ENCODE data around the gene GPR101. TPM values are rescaled to one million over a fixed set of nuclear protein-coding genes. Genes with fewer than 3 reads are reported as not detected.
A peak's percentile ranks its signal among the peaks of the same experiment; 100 is the strongest.

Gene GPR101
- total and polyA plus RNA-seq, 12 donors, result not detected

GRCh38 chrX:137051978-137052642, 18.3 kb upstream of the GPR101 start:
- peak; percentile 61 to 86 (median 80) for TF ChIP-seq CTCF (IDR thresholded peaks at IDR 0.05)
- Histone ChIP-seq H3K36me3 (no peaks in the 10 kb centered on the region), H3K4me1 (peaks cover 0 to 12% (median 4%) of the 10 kb centered on the region in 9 donors), H3K27me3 (peaks cover 0 to 75% (median 11%) of the 10 kb centered on the region in 7 donors), H3K9me3 (no peaks in the 10 kb centered on the region), H3K27ac (no peak overlapping the region), H3K4me3 (peak overlapping the region in 9 of 10 donors; percentile 26 to 54 (median 47))
- 1% methylated on average over 29 to 34 of the region's 37 CpGs for WGBS, 2 donors
- DNase-seq, result peak; percentile 34 to 65
- intact Hi-C loops (cut with DNase I), result loop anchor here in 8 of 10 donors (2.0 to 10.0 kb wide), 4 partner anchors 95 to 347 kb away; no protein-coding TSS in a partner anchor
- peak; percentile 72 to 84 (median 80) for ATAC-seq

GRCh38 chrX:137044893-137045292, 11.1 kb upstream of the GPR101 start:
- Histone ChIP-seq H3K9me3 (no peaks in the 10 kb centered on the region), H3K27me3 (peaks cover 0 to 12% (median 0%) of the 10 kb centered on the region in 7 donors), H3K4me3 (no peak overlapping the region), H3K4me1 (no peaks in the 10 kb centered on the region), H3K27ac (no peak overlapping the region), H3K36me3 (no peaks in the 10 kb centered on the region)
- 69 to 82% methylated on average over 4 of the region's 4 CpGs for WGBS, 2 donors
- intact Hi-C loops (cut with DNase I), result no loop called here
- no peak for DNase-seq
- TF ChIP-seq CTCF (IDR thresholded peaks at IDR 0.05), result no peak
- no peak for ATAC-seq

DNA sequence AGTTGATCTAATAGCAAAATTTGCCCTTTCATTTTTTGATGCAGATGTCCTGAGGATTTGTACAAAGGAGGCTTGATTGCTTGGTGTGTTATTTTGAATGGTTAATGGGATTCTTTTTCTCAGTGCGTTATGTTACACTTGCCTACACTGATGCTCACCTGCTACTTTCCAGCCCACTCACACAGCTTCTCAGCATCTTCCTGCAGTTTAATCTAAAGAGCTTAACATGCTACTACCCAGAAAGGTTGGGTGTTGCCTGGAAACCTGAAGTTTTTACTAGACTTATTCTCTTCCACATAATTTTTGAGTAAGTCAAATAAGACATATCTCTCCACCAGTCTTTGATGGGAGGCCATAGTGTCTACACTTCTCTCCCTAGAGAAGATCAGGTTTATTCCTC, 9.9 kb upstream of the GPR101 start:
- 92 to 97% methylated on average over 1 of the region's 1 CpG for WGBS, 2 donors
- DNase-seq (no peak), ATAC-seq (no peak)
- Histone ChIP-seq H3K4me1 (no peaks in the 10 kb centered on the region), H3K4me3 (no peak overlapping the region), H3K36me3 (no peaks in the 10 kb centered on the region), H3K27ac (no peak overlapping the region), H3K27me3 (peaks cover 0 to under 1% (median 0%) of the 10 kb centered on the region in 7 donors), H3K9me3 (no peaks in the 10 kb centered on the region)
- no peak for TF ChIP-seq CTCF (IDR thresholded peaks at IDR 0.05)
- intact Hi-C loops (cut with DNase I), result no loop called here

DNA sequence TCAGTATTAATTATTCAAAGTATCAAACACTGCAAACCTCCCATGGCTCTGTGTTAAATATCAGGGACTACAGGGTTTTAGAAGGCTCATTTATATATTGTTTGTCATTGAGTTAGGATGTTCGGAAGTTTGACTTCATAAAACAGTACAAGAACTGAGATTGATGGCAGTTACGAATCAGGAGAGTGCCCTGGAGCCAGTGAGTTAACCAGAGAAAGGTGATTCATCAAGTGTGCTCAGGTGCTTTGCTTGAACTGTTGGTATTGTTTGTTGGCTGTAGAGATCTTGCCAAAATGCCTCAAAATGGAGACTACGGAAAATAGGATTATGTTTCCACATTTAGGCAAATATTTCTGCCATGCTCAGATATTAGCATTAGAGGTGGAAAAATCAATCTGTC, 7.5 kb upstream of the GPR101 start:
- Histone ChIP-seq H3K27ac (no peak overlapping the region), H3K4me1 (no peaks in the 10 kb centered on the region), H3K9me3 (no peaks in the 10 kb centered on the region), H3K36me3 (no peaks in the 10 kb centered on the region), H3K4me3 (no peak overlapping the region), H3K27me3 (peaks cover 0 to 20% (median 0%) of the 10 kb centered on the region in 7 donors)
- intact Hi-C loops (cut with DNase I), result no loop called here
- WGBS, 2 donors, result 81 to 90% methylated on average over 3 of the region's 3 CpGs
- ATAC-seq (no peak), DNase-seq (no peak)
- no peak for TF ChIP-seq CTCF (IDR thresholded peaks at IDR 0.05)

Data from heart right ventricle (tissue), 16 donors.